ENCODE results near the gene SH3TC2. TPM values are rescaled to one million over a fixed set of nuclear protein-coding genes. Genes with fewer than 3 reads are reported as not detected.

The SH3TC2 gene
- total RNA-seq, 4 donors from 2014 or later: 1.9 to 8.2 (median 5.2) TPM

DNA sequence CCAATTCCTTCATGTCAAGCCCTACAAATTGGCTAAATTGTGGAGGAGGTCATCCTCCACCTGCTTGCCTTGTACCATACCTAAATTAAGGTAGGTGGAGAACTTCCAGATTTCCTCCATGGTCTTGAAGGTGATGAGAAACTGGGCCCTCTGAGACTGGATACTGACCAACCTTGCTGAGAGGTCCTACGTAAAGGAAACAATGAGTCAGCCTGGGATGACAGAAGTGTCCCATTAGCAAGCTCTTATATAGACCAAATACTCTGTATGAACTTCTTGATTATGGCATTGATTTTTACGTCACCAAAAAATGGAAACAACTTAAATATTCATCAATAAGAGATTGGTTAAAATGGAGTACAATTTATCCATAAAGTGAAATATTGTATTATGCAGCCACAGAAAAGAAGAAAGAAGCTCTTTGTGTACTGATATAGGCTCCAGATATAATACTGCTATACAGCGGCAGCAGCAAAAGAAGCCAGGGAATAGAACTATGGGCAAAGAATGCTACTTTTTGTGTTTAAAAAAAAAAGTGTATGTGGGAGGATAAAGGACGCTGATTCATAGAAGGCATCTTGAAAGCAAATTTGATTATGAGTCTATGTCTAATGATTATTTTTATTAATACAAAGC is 18.3 kb downstream of the SH3TC2 start:
- Histone ChIP-seq H3K27me3 (no peaks in the 10 kb centered on the region), H3K36me3 (no peaks in the 10 kb centered on the region), H3K27ac (no peak overlapping the region), H3K9me3 (no peaks in the 10 kb centered on the region), H3K4me3 (no peak overlapping the region), H3K4me1 (no peaks in the 10 kb centered on the region)
- TF ChIP-seq POLR2A (IDR thresholded peaks at IDR 0.05): no peak
- no peak for TF ChIP-seq EP300 (IDR thresholded peaks at IDR 0.05)
- TF ChIP-seq, protein P1, sequence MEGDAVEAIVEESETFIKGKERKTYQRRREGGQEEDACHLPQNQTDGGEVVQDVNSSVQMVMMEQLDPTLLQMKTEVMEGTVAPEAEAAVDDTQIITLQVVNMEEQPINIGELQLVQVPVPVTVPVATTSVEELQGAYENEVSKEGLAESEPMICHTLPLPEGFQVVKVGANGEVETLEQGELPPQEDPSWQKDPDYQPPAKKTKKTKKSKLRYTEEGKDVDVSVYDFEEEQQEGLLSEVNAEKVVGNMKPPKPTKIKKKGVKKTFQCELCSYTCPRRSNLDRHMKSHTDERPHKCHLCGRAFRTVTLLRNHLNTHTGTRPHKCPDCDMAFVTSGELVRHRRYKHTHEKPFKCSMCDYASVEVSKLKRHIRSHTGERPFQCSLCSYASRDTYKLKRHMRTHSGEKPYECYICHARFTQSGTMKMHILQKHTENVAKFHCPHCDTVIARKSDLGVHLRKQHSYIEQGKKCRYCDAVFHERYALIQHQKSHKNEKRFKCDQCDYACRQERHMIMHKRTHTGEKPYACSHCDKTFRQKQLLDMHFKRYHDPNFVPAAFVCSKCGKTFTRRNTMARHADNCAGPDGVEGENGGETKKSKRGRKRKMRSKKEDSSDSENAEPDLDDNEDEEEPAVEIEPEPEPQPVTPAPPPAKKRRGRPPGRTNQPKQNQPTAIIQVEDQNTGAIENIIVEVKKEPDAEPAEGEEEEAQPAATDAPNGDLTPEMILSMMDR (IDR thresholded peaks at IDR 0.05): no peak
- no peak for TF ChIP-seq POLR2AphosphoS5 (IDR thresholded peaks at IDR 0.05)
- 87% methylated on average over 4 of the region's 4 CpGs for WGBS
- no peak for DNase-seq (ENCODE audit: low spot score in 2 of 2)

DNA sequence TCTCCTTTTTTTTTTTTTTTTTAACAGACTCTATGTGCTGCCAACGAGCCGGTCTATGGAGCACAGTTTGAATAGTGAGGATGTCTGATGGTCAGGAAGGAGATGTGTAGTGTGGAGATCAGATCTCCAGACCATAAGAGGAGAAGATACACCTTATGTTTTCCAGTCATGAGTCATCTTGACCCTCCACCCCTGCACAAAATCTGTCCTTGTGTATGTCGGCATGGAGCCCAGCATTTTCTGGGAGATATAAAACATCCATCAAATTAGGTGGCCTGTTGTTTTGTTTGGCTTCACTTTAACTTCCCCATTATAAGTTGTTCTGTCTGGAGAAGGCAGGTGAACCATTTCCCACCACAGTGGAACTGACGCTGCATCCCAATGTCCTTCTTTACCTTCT is 19.2 kb downstream of the SH3TC2 start:
- TF ChIP-seq POLR2A (IDR thresholded peaks at IDR 0.05) (no peak), POLR2AphosphoS5 (IDR thresholded peaks at IDR 0.05) (no peak), EP300 (IDR thresholded peaks at IDR 0.05) (no peak)
- TF ChIP-seq, protein P1 (IDR thresholded peaks at IDR 0.05): no peak
- H3K4me1 ChIP-seq: no peaks in the 10 kb centered on the region
- H3K27ac ChIP-seq: no peak overlapping the region
- no peaks in the 10 kb centered on the region for H3K27me3 ChIP-seq
- no peak for DNase-seq (ENCODE audit: low spot score in 2 of 2)
- no peaks in the 10 kb centered on the region for H3K9me3 ChIP-seq
- no peak overlapping the region for H3K4me3 ChIP-seq
- 95% methylated on average over 4 of the region's 4 CpGs for WGBS
- H3K36me3 ChIP-seq: no peaks in the 10 kb centered on the region

DNA sequence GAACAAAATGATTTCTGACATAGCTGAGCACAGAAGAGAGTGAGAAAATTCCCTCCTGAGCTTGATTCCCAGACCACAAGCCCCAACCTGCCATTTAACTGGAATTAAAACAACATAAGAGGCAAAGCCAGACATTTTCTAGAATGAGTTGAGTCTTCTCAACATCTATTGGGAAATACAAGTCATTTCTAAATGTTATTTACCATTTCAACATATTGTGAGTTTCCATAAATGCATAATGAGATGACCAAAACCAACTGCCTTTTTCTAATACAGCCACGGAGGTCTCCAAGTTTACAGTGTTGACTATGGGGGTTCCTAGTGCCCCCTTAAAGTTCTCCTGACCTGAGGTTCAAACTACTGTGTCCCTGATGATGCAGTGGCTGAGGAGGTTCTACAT is 20.0 kb downstream of the SH3TC2 start:
- Histone ChIP-seq H3K36me3 (no peaks in the 10 kb centered on the region), H3K9me3 (no peaks in the 10 kb centered on the region), H3K27ac (no peak overlapping the region), H3K4me1 (no peaks in the 10 kb centered on the region), H3K4me3 (no peak overlapping the region), H3K27me3 (no peaks in the 10 kb centered on the region)
- DNase-seq (ENCODE audit: low spot score in 2 of 2): no peak
- TF ChIP-seq EP300 (IDR thresholded peaks at IDR 0.05): no peak
- TF ChIP-seq POLR2A (IDR thresholded peaks at IDR 0.05): no peak
- TF ChIP-seq POLR2AphosphoS5 (IDR thresholded peaks at IDR 0.05): no peak
- WGBS: 90% methylated on average over 1 of the region's 1 CpG

DNA sequence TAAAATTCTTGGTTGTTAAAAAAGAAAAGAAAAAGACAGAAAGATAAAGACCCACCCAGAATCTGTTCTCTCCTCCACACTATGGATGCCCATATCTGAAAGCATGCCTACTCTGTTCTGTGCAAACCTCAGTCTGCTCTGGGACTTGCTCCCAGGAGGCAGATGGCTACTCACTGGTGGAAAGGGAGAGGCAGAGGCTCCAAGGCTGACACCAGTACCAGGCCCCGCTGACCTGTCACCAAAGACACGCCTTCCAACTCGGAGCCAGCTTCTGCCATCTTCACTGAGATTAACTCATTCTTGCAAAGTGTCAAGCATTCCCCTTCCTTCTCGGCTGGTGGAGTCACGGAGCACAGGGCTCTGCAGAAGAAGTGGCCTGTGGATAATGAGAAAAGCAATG is 21.6 kb downstream of the SH3TC2 start:
- no peak for DNase-seq (ENCODE audit: low spot score in 2 of 2)
- TF ChIP-seq, protein P1 (IDR thresholded peaks at IDR 0.05): no peak
- TF ChIP-seq POLR2A (IDR thresholded peaks at IDR 0.05) (no peak), EP300 (IDR thresholded peaks at IDR 0.05) (no peak), POLR2AphosphoS5 (IDR thresholded peaks at IDR 0.05) (no peak)
- Histone ChIP-seq H3K4me3 (no peak overlapping the region), H3K9me3 (no peaks in the 10 kb centered on the region), H3K4me1 (no peaks in the 10 kb centered on the region), H3K36me3 (no peaks in the 10 kb centered on the region), H3K27ac (no peak overlapping the region), H3K27me3 (no peaks in the 10 kb centered on the region)
- WGBS: 83% methylated on average over 5 of the region's 5 CpGs

DNA sequence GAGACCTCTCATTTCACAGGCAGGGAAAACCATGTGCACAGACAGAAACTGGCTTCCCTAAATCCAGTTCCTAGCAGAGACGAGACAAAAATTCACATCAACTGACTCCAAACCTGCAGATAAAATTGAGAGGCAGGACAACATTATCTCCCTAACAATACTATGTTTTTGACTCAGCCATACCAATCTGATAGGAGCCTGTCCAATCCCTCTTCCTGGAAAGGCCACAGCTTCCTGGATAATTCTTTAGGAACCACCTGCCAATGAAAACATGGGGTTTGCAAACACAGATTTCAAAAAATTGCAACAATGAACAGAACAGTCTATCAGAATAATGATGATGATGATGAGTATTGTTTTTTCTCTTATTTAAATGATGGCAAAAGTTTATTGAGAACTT is 22.4 kb downstream of the SH3TC2 start:
- Histone ChIP-seq H3K27ac (no peak overlapping the region), H3K4me1 (no peaks in the 10 kb centered on the region), H3K36me3 (no peaks in the 10 kb centered on the region), H3K9me3 (no peaks in the 10 kb centered on the region), H3K27me3 (no peaks in the 10 kb centered on the region), H3K4me3 (no peak overlapping the region)
- TF ChIP-seq POLR2AphosphoS5 (IDR thresholded peaks at IDR 0.05) (no peak), POLR2A (IDR thresholded peaks at IDR 0.05) (no peak), EP300 (IDR thresholded peaks at IDR 0.05) (no peak)
- TF ChIP-seq, protein P1 (IDR thresholded peaks at IDR 0.05): no peak
- DNase-seq (ENCODE audit: low spot score in 2 of 2): no peak
- WGBS: 67% methylated on average over 1 of the region's 1 CpG

DNA sequence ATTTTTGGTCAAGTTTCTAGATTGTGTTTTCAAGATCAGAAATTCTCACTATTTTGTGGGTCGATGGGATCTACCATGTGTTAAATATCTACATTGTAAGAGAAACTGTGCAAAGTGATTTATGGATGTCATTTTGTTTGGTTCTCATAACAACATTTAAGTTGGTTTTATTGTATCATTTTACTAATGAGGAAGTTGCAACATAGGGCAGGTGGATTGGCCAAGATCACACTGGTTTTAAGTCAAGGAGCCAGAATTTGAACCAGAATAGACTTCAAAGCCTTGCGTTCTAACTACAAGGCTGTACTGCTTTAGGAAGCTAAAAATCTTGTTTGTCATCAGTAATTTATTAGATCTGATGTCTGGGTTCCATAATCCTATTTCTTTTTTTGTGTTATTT is 23.4 kb downstream of the SH3TC2 start:
- Histone ChIP-seq H3K4me1 (no peaks in the 10 kb centered on the region), H3K4me3 (no peak overlapping the region), H3K27ac (no peak overlapping the region), H3K9me3 (no peaks in the 10 kb centered on the region), H3K36me3 (no peaks in the 10 kb centered on the region), H3K27me3 (no peaks in the 10 kb centered on the region)
- no peak for DNase-seq (ENCODE audit: low spot score in 2 of 2)
- WGBS: 65% methylated on average over 2 of the region's 2 CpGs
- TF ChIP-seq, protein P1 (IDR thresholded peaks at IDR 0.05): no peak
- TF ChIP-seq POLR2AphosphoS5 (IDR thresholded peaks at IDR 0.05) (no peak), EP300 (IDR thresholded peaks at IDR 0.05) (no peak), POLR2A (IDR thresholded peaks at IDR 0.05) (no peak)
